ENCODE measurements around the gene OSBPL6.

Gene OSBPL6

GRCh38 chr2:178392215-178392614 lies 197.9 kb downstream of the OSBPL6 start:
- Histone ChIP-seq H3K18ac (ENCODE audit: low read depth in 1 of 2, low read length in 2 of 2) (no peak overlapping the region), H2AK5ac (ENCODE audit: low read length, severe bottlenecking) (no peak overlapping the region), H3K14ac (ENCODE audit: low read length in 2 of 2) (no peak overlapping the region), H3K4ac (ENCODE audit: low read depth in 1 of 2, low read length in 2 of 2) (no peak overlapping the region), H3K4me2 (ENCODE audit: low read length, poor library complexity, severe bottlenecking) (no peak overlapping the region), H3K9ac (ENCODE audit: low read length) (no peak overlapping the region), H3K4me3 (ENCODE audit: insufficient read depth in 1 of 2, low read depth in 1 of 2, low read length in 2 of 2) (no peak overlapping the region), H4K91ac (ENCODE audit: low read length) (no peak overlapping the region), H2BK12ac (ENCODE audit: low read length in 2 of 2) (no peak overlapping the region), H3K9me3 (ENCODE audit: control insufficient read depth, low read length) (no peaks in the 10 kb centered on the region), H2BK15ac (ENCODE audit: low read depth, poor library complexity, severe bottlenecking) (no peak overlapping the region), H2AFZ (ENCODE audit: low read depth, low read length) (no peak overlapping the region), H2BK5ac (ENCODE audit: low read depth, low read length, poor library complexity, severe bottlenecking) (no peak overlapping the region), H3K27ac (ENCODE audit: low read length, poor library complexity, severe bottlenecking) (no peak overlapping the region), H3K79me1 (replicated peaks; ENCODE audit: low read length, poor library complexity, severe bottlenecking) (no peaks in the 10 kb centered on the region), H3K4me1 (ENCODE audit: control insufficient read depth, insufficient read depth, low read depth, low read length) (no peaks in the 10 kb centered on the region), H3K27me3 (ENCODE audit: control insufficient read depth in 1 of 2, insufficient read depth in 1 of 2, low read length in 2 of 2) (no peaks in the 10 kb centered on the region), H2BK120ac (ENCODE audit: low read depth, low read length) (no peak overlapping the region), H4K8ac (ENCODE audit: low read length) (no peak overlapping the region), H3K23ac (ENCODE audit: low read length in 2 of 2) (no peak overlapping the region), H3K36me3 (ENCODE audit: control insufficient read depth in 1 of 2, insufficient read depth in 2 of 2, low read depth in 1 of 2, low read length in 2 of 2) (no peaks in the 10 kb centered on the region)
- no peak for DNase-seq
- WGBS: 93% methylated on average over 3 of the region's 3 CpGs

GRCh38 chr2:178394859-178395258 lies 200.5 kb downstream of the OSBPL6 start:
- Histone ChIP-seq H3K4me1 (ENCODE audit: control insufficient read depth, insufficient read depth, low read depth, low read length) (no peaks in the 10 kb centered on the region), H3K36me3 (ENCODE audit: control insufficient read depth in 1 of 2, insufficient read depth in 2 of 2, low read depth in 1 of 2, low read length in 2 of 2) (no peaks in the 10 kb centered on the region), H2BK120ac (ENCODE audit: low read depth, low read length) (no peak overlapping the region), H2BK12ac (ENCODE audit: low read length in 2 of 2) (no peak overlapping the region), H3K9ac (ENCODE audit: low read length) (no peak overlapping the region), H2AFZ (ENCODE audit: low read depth, low read length) (no peak overlapping the region), H2BK15ac (ENCODE audit: low read depth, poor library complexity, severe bottlenecking) (no peak overlapping the region), H3K27me3 (ENCODE audit: control insufficient read depth in 1 of 2, insufficient read depth in 1 of 2, low read length in 2 of 2) (no peaks in the 10 kb centered on the region), H3K27ac (ENCODE audit: low read length, poor library complexity, severe bottlenecking) (no peak overlapping the region), H4K8ac (ENCODE audit: low read length) (no peak overlapping the region), H3K18ac (ENCODE audit: low read depth in 1 of 2, low read length in 2 of 2) (no peak overlapping the region), H3K23ac (ENCODE audit: low read length in 2 of 2) (no peak overlapping the region), H3K79me1 (replicated peaks; ENCODE audit: low read length, poor library complexity, severe bottlenecking) (no peaks in the 10 kb centered on the region), H3K4me3 (ENCODE audit: insufficient read depth in 1 of 2, low read depth in 1 of 2, low read length in 2 of 2) (no peak overlapping the region), H4K91ac (ENCODE audit: low read length) (no peak overlapping the region), H3K4ac (ENCODE audit: low read depth in 1 of 2, low read length in 2 of 2) (no peak overlapping the region), H2AK5ac (ENCODE audit: low read length, severe bottlenecking) (no peak overlapping the region), H3K9me3 (ENCODE audit: control insufficient read depth, low read length) (no peaks in the 10 kb centered on the region), H3K4me2 (ENCODE audit: low read length, poor library complexity, severe bottlenecking) (no peak overlapping the region), H3K14ac (ENCODE audit: low read length in 2 of 2) (no peak overlapping the region), H2BK5ac (ENCODE audit: low read depth, low read length, poor library complexity, severe bottlenecking) (no peak overlapping the region)
- DNase-seq: no peak

GRCh38 chr2:178395295-178395694 lies 201.0 kb downstream of the OSBPL6 start:
- H3K36me3 ChIP-seq (ENCODE audit: control insufficient read depth in 1 of 2, insufficient read depth in 2 of 2, low read depth in 1 of 2, low read length in 2 of 2): no peaks in the 10 kb centered on the region
- H2BK15ac ChIP-seq (ENCODE audit: low read depth, poor library complexity, severe bottlenecking): no peak overlapping the region
- no peak overlapping the region for H2BK12ac ChIP-seq (ENCODE audit: low read length in 2 of 2)
- no peak overlapping the region for H3K18ac ChIP-seq (ENCODE audit: low read depth in 1 of 2, low read length in 2 of 2)
- no peak overlapping the region for H4K8ac ChIP-seq (ENCODE audit: low read length)
- no peak overlapping the region for H3K4ac ChIP-seq (ENCODE audit: low read depth in 1 of 2, low read length in 2 of 2)
- no peak overlapping the region for H2BK120ac ChIP-seq (ENCODE audit: low read depth, low read length)
- H2AFZ ChIP-seq (ENCODE audit: low read depth, low read length): no peak overlapping the region
- no peaks in the 10 kb centered on the region for H3K4me1 ChIP-seq (ENCODE audit: control insufficient read depth, insufficient read depth, low read depth, low read length)
- no peak overlapping the region for H3K23ac ChIP-seq (ENCODE audit: low read length in 2 of 2)
- H3K9me3 ChIP-seq (ENCODE audit: control insufficient read depth, low read length): no peaks in the 10 kb centered on the region
- no peak overlapping the region for H3K4me2 ChIP-seq (ENCODE audit: low read length, poor library complexity, severe bottlenecking)
- no peak overlapping the region for H3K27ac ChIP-seq (ENCODE audit: low read length, poor library complexity, severe bottlenecking)
- H3K14ac ChIP-seq (ENCODE audit: low read length in 2 of 2): no peak overlapping the region
- no peaks in the 10 kb centered on the region for H3K79me1 ChIP-seq (replicated peaks; ENCODE audit: low read length, poor library complexity, severe bottlenecking)
- DNase-seq: no peak
- H3K27me3 ChIP-seq (ENCODE audit: control insufficient read depth in 1 of 2, insufficient read depth in 1 of 2, low read length in 2 of 2): no peaks in the 10 kb centered on the region
- H2BK5ac ChIP-seq (ENCODE audit: low read depth, low read length, poor library complexity, severe bottlenecking): no peak overlapping the region
- H3K9ac ChIP-seq (ENCODE audit: low read length): no peak overlapping the region
- no peak overlapping the region for H3K4me3 ChIP-seq (ENCODE audit: insufficient read depth in 1 of 2, low read depth in 1 of 2, low read length in 2 of 2)
- no peak overlapping the region for H4K91ac ChIP-seq (ENCODE audit: low read length)
- 100% methylated on average over 2 of the region's 2 CpGs for WGBS
- no peak overlapping the region for H2AK5ac ChIP-seq (ENCODE audit: low read length, severe bottlenecking)

GRCh38 chr2:178395941-178396570 lies 201.7 kb downstream of the OSBPL6 start:
- Histone ChIP-seq H3K27me3 (ENCODE audit: control insufficient read depth in 1 of 2, insufficient read depth in 1 of 2, low read length in 2 of 2) (no peaks in the 10 kb centered on the region), H3K36me3 (ENCODE audit: control insufficient read depth in 1 of 2, insufficient read depth in 2 of 2, low read depth in 1 of 2, low read length in 2 of 2) (no peaks in the 10 kb centered on the region), H3K4ac (ENCODE audit: low read depth in 1 of 2, low read length in 2 of 2) (no peak overlapping the region), H2BK12ac (ENCODE audit: low read length in 2 of 2) (no peak overlapping the region), H3K4me3 (ENCODE audit: insufficient read depth in 1 of 2, low read depth in 1 of 2, low read length in 2 of 2) (no peak overlapping the region), H3K23ac (ENCODE audit: low read length in 2 of 2) (no peak overlapping the region), H4K8ac (ENCODE audit: low read length) (no peak overlapping the region), H3K27ac (ENCODE audit: low read length, poor library complexity, severe bottlenecking) (no peak overlapping the region), H2BK120ac (ENCODE audit: low read depth, low read length) (no peak overlapping the region), H3K4me2 (ENCODE audit: low read length, poor library complexity, severe bottlenecking) (no peak overlapping the region), H2BK5ac (ENCODE audit: low read depth, low read length, poor library complexity, severe bottlenecking) (no peak overlapping the region), H3K4me1 (ENCODE audit: control insufficient read depth, insufficient read depth, low read depth, low read length) (no peaks in the 10 kb centered on the region), H3K18ac (ENCODE audit: low read depth in 1 of 2, low read length in 2 of 2) (no peak overlapping the region), H2BK15ac (ENCODE audit: low read depth, poor library complexity, severe bottlenecking) (no peak overlapping the region), H2AFZ (ENCODE audit: low read depth, low read length) (no peak overlapping the region), H3K79me1 (replicated peaks; ENCODE audit: low read length, poor library complexity, severe bottlenecking) (no peaks in the 10 kb centered on the region), H3K9ac (ENCODE audit: low read length) (no peak overlapping the region), H3K14ac (ENCODE audit: low read length in 2 of 2) (no peak overlapping the region), H2AK5ac (ENCODE audit: low read length, severe bottlenecking) (no peak overlapping the region), H4K91ac (ENCODE audit: low read length) (no peak overlapping the region), H3K9me3 (ENCODE audit: control insufficient read depth, low read length) (no peaks in the 10 kb centered on the region)
- no peak for DNase-seq
- 98% methylated on average over 3 of the region's 8 CpGs for WGBS

All from mesenchymal stem cell (in vitro differentiated cells and primary cell).